GM21381 (cell line): ENCODE measurements around the gene OR2S2.

Experiments used
- ATAC-seq: cut with Tn5 transposase; IDR thresholded peaks from one replicate; pipeline ENCODE4 v1.9.1; 2021; ENCODE audit warnings: mild to moderate bottlenecking, moderate library complexity; ENCODE audit not compliant: unreplicated experiment

OR2S2 gene

DNA sequence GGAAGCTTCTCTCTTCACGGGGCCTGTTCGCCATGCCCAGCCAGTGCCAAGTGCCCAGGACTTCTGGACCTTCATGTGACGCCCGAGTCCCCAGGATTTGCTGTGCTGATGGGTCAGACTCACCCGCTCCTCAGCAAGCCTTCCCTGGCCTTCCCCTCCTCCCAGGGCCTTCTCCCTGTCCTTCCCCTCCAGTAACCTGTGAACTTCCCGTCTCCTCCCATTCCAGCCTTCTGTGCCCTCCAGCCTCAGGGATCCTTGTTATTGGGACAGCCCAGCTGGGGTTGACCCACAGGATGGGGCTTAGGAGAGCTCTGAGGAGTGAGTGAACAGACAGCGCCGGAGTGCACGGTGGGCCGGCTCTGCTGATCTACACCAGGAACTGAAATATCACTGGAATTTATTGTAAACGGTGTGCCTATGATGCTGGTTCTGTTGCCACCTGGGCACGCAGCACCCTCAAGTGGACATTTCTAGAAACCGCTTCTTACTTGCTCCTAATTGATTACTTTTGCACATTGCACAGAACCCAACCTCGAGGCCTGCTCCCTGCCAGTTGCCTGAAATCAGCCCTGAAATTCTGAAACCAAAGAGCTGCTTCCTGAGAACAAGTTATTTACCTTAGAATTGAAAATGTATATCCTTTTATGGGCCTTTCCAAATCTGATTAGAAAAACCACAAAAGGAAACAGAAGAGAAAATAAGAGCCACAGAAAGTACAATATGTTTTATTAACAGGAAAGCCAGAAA lies 47.2 kb downstream of the OR2S2 start:
- ATAC-seq: no peak

DNA sequence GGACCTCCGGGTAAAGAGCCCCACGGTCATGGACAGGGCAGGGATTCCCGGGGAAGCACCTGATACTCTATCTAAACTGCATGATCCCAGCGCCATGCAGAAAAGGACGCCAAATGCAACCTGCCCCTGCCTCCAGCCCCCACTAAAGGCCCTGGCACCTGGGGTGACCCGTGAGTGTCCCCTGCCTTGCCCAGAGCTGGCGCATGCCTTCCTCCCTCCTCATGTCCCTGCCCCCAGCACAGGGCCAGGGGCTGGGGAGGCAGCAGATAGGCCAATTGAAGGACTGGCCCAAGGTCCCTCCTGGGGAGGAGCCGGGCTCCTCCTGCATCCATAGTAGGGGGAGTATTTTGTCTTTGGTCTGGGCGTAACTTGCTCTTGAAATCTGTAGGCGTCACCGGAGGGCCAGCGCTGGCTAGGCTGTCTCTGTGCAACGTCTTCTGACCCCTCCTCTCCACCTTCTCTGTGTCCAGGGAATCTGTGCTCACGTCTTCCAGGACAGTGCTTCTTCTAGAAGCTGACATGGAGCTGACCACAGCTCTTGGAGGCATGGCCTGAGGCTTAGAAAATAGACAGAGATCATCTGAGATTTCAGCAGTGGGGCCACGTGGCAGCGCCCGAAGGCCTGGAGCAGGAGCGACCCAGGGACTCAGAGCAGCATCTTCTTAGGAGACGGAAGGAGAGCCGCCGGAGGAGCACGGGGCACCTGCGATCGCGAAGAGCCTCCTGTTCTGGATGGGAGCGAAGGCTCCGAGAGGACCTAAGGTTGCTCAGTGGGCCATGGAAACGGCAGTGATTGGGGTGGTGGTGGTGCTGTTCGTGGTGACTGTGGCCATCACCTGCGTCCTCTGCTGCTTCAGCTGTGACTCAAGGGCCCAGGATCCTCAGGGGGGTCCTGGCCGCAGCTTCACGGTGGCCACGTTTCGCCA lies 48.0 kb downstream of the OR2S2 start:
- no peak for ATAC-seq

DNA sequence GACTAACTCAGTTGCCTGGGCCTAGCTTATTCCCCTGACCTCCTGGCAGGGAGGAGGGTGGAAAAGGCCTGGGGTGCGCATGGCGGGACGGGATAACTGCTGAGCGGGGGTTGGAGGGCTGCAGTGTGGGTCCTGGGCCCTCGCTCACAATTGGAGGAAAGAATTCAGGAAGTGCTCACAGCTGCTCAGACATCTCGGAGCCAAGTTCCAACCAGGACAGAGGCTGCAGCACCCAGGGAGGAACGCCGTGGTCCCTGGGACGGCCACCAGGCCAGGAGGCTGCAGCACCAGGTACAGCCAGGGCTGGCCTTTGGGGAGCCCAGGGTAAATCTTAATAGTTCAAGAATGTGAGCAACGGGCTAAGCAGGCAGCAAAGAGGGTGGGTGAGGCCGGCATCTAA lies 48.7 kb downstream of the OR2S2 start, which contains the start of gene SPAAR:
TSS of gene SPAAR (plus strand) at position 217 of the 400 bp plus-strand sequence. CDS start 974 bp downstream, outside the sequence.
- ATAC-seq: no peak

DNA sequence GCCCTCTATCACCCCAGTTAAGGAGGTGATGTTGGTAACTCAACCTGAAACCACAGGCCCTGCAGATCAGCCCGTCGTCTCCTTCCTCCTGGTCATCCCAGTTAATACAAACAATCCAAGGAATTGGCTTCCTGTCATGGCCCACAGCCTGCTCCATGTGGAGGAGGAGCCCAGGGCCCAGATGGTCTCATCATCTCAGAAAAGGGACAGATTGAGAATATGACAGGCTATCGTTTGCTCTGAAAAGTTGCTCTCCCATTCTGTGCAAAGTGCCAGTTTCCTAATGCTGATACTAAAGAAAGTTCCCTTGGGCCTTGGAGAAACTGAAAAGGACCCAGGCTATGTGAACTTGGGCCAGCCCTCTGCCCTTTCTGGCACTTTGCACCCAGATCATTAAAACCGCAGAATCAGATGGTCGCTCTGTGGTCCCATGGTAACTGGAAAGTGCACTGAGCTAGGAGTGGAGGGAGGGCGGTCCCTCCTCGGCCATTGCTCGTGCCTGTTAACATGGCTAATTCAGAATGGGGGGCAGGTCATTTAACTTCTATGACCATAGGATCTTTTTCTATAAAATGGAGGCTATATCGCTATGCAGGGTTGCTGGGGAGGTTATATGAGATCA lies 49.3 kb downstream of the OR2S2 start:
- ATAC-seq: no peak

DNA sequence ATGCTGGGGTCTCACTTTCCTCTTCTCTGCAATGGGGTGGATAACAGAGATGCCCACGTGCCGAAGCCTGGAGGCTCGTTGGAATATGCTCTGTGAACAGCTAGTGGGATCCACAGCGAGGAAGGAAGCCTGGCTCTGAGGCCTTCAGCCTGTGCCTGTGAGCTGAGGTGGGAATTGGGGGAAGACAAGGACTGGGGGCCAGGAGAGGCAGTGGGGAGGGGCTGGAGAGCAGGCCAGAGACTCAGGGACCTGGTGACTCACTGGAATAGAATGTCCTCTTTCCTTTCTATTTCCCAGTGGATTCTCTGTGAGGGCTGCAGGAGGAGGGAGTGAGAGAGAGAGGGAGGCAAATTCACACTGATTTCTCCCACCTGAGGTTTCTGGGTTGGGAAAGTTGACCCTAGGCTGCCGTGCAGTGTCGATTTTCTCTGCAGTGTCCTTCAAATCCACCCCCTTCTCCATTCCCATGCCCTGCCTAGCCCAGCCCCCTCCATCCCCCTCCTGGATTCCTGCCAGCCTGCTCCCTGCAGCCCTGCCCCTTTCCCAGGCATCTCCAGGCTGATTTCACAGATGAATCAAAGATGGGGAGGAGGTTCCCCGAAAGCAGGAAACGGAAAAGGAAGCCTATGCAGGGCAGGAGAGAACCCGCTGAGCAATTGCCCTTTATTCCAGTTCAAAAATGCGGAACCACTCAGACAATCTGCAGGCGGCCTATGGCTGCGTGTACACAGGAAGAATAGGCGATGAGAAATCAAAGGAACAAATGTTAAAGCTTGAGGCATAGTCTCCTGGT lies 50.0 kb downstream of the OR2S2 start:
- no peak for ATAC-seq
